ENCODE results near the gene UGT1A7.
"Not testable (repeated sequence)": the region's sequence is repeated elsewhere in the genome, so short reads cannot be mapped to it uniquely, and the experiment has no call there.

The UGT1A7 gene

DNA sequence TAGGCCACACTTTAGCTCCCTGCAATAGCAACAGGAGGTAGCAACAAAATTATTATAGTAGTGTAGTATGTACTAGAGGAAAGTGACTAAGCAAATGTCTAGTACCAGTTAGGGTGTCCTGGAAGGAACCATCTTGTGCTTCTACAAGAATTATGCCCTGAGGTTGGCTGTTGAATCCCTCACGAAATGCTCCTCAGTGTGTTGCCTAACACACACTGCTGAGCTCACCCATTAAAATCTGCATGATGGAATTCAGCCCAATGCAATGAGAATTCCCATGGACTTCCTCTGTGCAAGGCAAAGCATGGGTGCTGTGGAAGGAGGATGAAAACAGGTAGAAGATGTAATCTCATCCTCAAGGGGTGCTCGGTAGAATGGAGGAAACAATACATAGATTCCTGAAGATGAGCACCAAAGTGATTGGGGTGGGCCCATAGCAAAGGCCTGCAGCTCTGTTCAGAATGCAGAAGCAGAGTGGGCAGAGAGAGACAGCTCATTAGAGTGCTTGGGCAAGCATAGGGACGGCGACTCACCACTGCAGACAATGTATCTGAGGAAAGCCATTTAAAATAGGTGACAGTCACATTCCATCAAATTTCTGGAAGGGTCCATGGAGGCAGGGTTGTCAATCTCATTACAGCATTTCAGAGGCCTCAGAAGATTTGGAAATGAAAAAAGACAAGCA is 1.2 kb upstream of the UGT1A7 start:
- DNase-seq (ENCODE audit: low read depth in 2 of 3, low spot score in 1 of 3), result no peak

DNA sequence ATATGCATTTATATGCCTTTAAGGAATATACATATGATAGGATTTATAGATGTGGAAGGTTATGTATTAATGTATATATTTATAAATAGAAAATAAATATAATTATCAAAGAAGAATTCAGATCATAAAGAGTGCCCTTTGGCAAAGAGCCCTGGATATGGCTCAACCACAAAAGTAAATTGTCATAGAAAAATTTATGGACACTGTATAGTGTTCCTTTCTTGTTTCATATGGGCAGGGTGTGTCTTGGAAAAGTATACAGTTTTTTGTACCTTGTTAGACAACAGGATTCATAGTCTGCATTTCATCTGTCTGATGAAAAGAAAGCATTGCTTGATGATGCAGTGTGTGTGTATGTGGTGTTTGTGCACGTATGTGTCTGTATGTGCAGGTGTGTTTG is 2.9 kb downstream of the UGT1A7 start:
- DNase-seq (ENCODE audit: low read depth in 2 of 3, low spot score in 1 of 3), result no peak

DNA sequence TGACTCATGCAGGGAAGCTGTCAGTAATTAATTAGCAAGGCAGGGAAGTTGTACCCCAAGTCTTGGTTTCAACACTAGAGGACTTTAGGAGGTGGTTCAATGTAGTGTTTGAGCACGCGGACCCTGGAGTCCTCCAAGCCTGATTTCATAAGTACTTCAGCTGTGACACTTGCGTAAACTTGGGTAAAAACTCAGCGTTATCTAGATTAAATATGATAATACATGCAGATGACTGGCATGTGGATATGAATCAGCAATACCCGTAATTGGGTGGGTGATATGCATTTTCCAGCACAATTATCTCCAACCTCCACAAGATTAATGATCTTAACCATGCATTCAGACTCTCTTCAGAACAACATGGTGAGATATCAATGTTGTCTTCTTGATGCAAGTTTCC is 5.2 kb downstream of the UGT1A7 start:
- DNase-seq (ENCODE audit: low read depth in 2 of 3, low spot score in 1 of 3), result no peak

DNA sequence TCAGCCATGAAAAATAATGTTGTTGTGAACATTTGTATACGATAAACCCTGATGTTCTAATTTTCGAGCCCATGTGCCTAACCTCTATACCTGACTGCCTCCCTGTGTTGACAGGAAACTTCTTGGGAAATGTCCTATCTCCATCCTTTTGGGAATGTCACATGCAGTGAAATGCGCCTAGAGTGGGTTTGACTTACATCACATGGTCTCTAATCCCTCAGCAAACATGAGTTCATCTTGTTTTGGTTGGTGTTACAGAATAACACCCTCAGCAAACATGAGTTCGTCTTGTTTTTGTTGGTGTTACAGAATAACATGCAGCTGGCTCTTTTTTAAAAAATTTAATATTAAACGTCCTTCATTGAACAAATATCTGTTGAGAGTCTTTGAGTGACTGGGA is 6.6 kb downstream of the UGT1A7 start:
- no peak for DNase-seq (ENCODE audit: low read depth in 2 of 3, low spot score in 1 of 3)

DNA sequence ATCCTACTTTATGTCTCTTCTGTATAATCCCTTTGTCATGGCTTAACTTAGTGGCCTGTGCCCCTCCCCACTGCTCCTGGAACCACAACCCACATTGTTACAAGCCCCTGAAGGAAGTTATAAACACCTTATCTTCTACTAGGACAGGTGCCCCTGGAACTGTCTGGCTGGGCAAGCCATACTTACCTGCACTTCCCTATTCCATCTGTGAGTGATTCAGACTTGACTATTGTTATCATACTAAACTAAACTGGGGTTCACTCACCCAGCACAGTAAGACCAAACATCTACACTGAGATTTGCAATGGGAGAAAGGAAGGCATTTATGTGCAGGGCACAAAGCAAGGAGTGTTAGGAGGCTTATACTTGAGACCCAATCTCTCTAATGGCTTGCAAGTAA is 7.3 kb downstream of the UGT1A7 start:
- DNase-seq (ENCODE audit: low read depth in 2 of 3, low spot score in 1 of 3), result no peak

DNA sequence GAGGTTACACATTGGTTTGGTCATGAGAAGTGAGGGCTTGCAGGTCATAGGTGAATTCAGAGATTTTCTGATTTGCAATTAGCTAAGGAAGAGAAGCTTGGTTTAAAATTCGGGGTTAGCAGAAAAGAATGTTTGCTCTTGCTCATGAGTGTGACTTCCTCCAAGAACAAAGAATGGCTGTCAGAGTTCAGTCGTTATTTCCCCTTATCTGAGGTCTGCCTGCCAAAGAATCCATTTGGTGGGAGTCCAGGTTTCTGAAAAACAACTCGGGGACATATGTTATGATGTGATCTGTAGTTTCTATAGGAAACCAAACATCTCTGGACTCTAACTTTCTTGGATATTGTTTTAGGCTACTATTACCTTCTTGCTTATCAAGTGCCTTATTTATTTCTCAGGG is 7.8 kb downstream of the UGT1A7 start:
- no peak for DNase-seq (ENCODE audit: low read depth in 2 of 3, low spot score in 1 of 3)

DNA sequence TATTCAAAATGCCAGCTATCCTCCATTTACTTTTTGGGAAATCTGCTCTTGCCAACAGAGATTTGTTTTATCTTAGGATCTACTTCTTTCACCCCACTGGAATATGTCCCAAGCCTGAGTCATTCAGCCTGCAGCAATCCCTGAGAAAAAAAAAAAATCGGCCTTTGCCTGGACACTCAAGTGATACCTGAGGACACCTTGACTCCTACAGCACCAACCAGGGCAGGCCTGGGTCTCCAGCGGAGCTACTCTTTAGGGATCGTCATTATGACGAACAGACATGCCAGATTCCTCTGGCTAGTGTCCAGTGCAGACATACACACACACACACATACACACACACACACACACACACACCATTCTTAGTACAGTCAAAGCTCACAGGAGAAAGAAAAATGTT is 8.7 kb downstream of the UGT1A7 start:
- no peak for DNase-seq (ENCODE audit: low read depth in 2 of 3, low spot score in 1 of 3)

DNA sequence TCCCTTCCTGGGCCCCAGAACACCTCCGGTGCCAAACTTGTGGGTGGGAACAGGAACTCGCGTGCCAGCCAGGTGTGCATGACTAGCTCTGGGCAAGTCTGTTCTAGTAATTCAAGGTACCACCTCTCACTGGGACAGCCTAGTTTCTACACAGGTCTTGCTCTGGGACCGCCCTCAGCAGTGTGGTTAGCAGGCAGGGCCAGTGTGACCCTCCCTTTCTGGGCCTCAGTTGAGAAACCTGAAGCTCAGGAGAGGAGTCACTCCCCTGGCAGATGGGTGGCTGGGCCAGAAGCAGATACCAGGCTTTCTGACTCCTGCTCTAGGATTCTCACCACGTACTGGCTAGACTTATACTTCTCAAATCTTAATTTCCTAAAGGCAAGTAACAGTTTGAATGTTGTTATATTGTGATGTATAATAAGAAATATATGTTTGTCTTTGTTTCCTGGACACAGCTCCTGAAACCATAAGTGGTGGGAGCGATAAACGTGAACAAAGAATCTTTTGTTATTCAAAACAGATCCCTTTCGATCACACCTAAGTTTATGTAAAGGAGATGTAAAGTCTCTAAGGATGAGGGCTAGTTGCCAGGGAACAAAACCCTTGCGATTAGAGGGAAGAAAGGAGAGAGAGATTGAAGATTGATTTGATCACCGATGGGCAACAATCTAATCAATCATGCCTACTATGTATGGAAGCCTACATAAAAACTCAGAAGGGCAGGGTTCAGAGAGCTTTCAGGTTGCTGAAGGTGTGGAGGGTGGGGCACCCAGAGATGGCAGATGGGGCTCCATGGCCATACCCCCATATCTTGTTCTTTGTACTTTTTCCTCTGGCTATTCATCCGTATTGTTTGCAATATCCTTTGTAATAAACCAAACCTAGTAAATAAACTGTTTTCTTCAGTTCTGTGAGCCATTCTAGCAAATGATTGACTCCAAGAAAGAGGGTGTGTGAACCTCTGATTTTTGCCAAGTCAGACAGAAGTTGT is 10.0 kb downstream of the UGT1A7 start:
- no peak for DNase-seq (ENCODE audit: low read depth in 2 of 3, low spot score in 1 of 3)

DNA sequence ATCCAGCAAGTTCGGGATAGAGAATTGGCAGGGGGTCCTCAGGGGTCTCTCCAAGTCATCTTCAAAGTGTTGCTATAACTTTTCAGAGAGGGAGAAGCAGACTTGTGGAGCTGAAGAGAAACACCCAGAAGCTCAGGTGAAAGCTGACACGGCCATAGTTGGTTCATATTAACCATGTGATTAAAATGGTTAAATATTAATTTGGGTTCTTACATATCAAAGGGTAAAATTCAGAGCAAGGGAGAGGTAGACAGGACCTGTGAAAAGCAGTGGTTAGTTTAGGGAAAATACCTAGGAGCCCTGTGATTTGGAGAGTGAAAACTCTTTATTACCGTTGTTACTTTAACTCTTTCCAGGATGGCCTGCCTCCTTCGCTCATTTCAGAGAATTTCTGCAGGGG is 10.9 kb downstream of the UGT1A7 start, which contains the start of gene UGT1A6:
UGT1A6 (plus strand) TSS at position 243 of the 400 bp plus-strand sequence; CDS start at position 358, 115 bp downstream.
- no peak for DNase-seq (ENCODE audit: low read depth in 2 of 3, low spot score in 1 of 3)

DNA sequence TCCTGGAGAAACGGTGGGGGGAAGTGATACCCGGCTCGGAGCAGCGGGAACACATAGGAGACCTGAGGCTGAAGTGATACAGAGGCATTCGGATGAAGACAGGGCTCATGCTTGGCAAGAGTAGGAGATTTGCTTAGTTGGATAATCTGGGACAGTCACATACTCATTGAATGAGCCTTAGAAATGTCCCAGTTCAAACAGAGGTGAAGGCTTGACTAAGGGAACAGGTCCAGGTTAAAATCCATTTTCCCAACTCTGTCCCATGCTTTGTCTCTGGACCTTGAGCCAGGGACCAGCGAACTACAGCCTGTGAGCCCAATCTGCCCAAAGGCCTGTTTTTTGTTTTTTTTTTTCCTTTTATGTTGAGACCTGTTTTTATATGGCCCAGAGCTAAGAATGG is 12.3 kb downstream of the UGT1A7 start:
- DNase-seq (ENCODE audit: low read depth in 2 of 3, low spot score in 1 of 3), result no peak

DNA sequence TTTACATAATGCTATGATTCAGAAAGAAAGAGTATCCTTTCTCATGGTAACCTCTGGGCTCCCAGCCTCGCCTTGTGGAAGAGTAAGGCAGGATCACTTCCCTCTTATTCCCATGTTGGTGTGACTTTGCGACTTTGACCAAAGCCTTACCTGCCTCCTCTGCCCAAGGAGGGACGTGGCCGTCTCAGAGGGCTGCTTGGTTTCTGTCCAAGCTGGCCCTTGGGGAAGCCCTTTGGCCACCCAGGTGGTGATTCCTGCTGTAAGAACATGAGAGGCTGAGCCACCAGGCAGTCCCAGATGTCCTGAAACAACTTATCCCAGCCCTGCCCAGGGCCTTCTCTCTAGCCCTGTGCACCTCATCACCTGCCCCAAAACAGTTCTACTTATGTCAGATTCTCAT is 17.0 kb downstream of the UGT1A7 start:
- DNase-seq (ENCODE audit: low read depth in 2 of 3, low spot score in 1 of 3), result no peak

DNA sequence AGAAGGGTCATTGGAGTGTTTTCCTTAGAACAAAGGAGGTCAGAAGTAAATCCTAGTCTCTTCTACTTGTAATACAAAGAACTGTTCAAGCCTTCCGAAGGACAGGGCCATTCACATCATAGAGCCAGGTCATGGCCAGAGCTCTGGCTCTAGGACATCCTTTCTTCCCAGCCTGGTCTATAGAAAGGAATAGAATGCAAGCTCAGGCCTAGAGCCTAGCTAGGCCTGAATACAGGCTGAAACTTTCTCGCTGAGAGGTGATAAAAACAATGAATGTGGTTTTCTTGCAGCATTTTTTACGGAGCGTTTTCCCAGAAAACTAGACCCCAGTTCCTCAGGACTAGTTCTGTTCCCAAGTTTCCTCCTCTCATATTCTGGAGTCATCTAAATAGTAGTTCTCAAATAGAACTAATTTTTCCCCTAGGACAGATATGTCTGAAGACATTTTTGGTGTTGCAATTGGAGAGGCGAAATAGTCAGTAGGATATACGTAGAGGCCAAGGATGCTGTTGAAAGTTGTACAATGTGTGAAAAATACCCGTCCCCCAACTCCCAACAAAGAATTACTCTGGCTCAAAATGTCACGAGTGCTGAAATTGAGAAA is 17.8 kb downstream of the UGT1A7 start:
- no peak for DNase-seq (ENCODE audit: low read depth in 2 of 3, low spot score in 1 of 3)

DNA sequence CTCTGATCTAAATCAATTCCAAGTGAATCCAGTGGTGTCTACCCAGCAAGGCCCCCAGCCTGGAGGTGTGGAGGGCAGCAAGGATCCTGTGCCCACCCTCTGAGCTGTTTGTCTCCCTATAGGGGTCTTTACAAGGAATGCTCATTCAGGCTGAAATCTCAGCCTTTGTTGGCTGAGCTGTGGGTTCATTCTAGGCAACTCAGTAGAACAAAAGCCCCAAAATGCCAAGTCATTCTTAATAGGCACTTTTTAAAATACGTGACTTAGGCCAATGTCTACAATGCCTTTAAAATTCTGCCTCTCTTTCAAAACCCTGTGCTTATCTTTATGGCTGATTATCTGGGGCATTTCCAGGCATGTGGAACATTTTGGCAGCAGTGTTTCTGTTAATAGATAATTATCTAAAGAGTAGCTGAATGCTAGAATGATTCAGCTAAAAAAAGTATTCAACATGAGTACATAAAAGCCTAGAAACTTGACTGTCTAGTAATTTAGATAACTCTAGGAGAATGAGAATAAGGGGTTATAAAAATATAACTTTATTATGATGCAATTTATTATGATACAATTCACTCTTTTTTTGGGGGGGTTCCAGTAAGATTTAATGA is 18.4 kb downstream of the UGT1A7 start:
- DNase-seq (ENCODE audit: low read depth in 2 of 3, low spot score in 1 of 3), result no peak

DNA sequence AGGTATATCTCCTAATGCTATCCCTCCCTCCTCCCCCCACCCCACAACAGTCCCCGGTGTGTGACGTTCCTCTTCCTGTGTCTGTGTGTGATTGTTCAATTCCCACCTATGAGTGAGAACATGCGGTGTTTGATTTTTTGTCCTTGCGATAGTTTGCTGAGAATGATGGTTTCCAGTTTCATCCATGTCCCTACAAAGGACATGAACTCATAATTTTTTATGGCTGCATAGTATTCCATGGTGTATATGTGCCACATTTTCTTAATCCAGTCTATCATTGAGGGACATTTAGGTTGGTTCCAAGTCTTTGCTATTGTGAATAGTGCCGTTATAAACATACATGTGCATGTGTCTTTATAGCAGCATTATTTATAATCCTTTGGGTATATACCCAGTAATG is 19.1 kb downstream of the UGT1A7 start:
- not testable (repeated sequence) for DNase-seq (ENCODE audit: low read depth in 2 of 3, low spot score in 1 of 3)

DNA sequence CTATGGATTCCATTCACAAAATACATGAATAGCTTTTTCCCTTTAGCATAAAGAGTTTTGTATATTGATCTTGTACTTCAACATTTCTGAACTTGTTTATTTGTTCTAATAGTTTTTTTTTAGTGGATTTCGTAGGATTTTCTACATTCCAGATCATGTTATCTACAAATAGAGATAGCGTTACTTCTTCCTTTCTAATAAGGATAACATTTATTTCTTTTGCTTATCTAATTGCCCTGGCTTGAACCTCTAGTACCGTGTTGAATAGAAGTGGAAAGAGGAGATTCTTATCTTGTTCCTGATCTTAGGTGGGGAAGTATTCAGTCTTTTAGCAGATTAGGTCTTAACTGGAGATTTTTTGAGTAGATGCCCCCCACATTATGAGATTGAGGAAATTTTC is 20.5 kb downstream of the UGT1A7 start:
- no peak for DNase-seq (ENCODE audit: low read depth in 2 of 3, low spot score in 1 of 3)

DNA sequence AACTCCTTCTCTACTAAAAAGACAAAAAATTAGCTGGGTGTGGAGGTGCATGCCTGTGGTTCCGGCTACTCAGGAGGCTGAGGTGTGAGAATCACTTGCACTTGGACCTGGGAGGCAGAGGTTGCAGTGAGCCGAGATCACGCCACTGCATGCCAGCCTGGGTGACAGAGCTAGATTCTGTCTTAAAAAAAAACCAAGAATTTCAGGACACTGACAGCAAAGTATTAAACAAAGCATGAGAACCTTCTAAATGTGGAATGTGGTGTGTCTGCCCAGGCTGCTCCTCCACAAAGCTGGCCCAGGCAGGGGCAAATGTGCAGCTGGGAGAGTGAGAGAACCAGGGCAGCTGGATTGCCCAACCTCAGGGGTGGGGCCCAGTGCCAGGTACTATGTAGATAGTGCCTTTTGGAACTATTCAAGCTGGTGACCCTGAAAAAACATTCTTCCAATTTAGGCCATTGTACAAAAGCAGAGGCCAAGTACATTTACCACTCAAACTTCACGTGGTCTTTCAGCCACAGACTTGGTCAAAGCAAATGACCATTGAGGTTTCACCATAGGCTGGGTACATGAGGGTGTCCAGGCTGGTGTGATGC is 24.3 kb downstream of the UGT1A7 start:
- no peak for DNase-seq (ENCODE audit: low read depth in 2 of 3, low spot score in 1 of 3)

DNA sequence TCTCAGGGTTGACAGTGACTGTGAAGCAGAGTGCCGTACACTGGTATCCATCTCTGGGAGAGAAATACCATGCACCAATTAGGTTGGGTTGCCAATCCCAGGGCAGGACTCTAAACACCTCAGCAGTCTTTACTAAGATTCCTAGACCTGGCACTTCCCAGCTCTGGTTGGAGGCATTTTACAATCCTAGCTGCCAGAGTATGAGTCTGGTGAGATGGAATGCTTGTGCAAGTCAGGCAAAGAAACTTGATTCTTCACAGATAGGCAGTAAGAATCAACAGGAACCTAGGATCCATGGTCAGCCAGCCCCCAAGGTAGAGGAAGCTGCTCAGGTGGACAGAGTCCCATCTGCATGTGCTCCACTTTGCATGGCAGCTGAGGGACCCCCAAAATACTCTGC is 25.0 kb downstream of the UGT1A7 start:
- DNase-seq (ENCODE audit: low read depth in 2 of 3, low spot score in 1 of 3), result no peak

DNA sequence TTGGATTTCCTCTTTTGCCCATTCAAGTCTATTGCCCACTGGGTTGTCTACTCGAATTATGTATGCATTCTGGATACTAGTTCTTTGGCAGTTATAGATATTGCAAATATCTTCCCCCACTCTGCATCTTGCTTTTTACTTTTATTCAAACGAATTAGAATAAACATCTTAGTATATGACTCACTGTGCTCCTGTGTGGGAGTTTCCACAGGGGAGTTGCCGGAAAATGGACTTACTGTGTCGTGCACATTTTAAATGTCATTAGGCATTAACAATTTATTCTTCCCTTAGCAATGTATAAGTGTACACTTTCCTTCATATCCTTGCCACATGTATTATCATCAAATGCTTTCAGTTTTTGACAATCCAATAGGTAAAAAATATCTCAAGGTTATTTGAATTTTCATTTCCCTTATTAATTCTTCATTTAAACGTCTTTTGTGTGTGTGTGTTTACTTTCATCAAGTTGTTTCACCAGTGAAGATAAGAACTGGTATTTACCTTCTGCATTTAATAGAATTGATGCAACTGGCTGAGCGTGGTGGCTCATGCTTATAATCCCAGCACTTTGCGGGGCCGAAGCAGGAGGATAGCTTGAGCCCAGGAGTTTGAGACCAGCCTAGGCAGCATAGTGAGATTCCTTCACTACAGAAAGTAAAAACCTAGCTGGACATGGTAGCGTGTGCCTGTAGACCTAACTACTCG is 26.4 kb downstream of the UGT1A7 start:
- no peak for DNase-seq (ENCODE audit: low read depth in 2 of 3, low spot score in 1 of 3)

DNA sequence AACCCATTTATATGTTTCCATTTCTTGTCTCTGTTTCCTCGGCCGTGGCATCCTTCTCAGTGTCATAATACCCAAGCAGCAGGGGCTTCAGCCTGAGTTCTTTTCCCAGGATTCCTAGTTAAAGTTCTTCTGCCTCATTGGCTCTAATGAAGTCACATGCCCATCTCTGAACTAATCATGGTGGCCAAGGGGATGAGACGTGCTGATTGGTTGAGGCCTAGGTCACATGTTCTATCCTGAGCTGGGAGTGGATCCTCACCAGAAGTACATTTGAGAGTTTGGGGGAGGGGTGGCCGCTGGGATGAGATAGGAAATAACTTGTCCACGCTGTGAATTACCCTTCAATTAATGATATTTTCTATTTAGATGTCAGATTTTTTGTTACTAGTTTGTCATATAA is 27.2 kb downstream of the UGT1A7 start:
- no peak for DNase-seq (ENCODE audit: low read depth in 2 of 3, low spot score in 1 of 3)

DNA sequence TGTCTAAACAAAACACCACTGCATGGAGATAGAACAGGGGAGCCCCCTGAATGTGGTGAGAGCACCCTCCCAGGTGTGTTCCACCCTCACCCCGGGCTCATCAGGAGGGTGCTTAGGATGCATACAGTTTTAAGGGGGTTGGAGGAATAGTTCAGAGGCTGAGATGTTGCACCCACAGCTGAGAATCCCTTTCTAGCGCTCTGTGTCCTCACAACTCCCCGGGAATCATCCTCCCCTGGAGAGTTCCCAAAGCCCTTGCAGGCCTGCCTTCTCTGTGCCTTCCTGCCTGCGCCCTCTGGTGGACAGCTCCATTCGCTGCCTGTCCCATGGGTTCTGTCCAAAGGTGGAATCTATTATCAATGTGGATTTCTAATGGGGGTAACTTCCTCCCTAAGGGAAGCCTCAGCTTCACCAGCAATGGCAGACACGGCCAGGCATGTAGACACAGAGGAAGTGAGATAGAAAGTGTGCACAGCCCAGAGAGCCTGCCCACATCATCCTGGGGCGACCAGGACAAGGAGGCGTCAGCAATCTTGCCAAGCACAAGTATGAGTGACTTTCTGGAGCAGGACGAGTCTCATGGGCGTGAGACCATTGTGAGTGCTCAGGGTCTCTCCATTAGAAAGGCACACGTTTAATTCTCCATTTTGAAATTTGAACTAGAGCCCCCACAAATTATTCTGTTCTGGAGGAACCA is 29.8 kb downstream of the UGT1A7 start:
- DNase-seq (ENCODE audit: low read depth in 2 of 3, low spot score in 1 of 3), result peak; percentile 29 to 62 (median 62)

Data from stimulated activated CD4-positive, alpha-beta T cell treated with anti-CD3 and anti-CD28 coated beads, Interleukin-12 subunit alpha, Interleukin-12 subunit beta, amount 100 ng/mL, for 48 hours (primary cell).